ENCODE results near the gene ZNF169. TPM values are rescaled to one million over a fixed set of nuclear protein-coding genes. Genes with fewer than 3 reads are reported as not detected.

The ZNF169 gene
- polyA plus RNA-seq, 1 donor from 2014 or later: 8.3 TPM

DNA sequence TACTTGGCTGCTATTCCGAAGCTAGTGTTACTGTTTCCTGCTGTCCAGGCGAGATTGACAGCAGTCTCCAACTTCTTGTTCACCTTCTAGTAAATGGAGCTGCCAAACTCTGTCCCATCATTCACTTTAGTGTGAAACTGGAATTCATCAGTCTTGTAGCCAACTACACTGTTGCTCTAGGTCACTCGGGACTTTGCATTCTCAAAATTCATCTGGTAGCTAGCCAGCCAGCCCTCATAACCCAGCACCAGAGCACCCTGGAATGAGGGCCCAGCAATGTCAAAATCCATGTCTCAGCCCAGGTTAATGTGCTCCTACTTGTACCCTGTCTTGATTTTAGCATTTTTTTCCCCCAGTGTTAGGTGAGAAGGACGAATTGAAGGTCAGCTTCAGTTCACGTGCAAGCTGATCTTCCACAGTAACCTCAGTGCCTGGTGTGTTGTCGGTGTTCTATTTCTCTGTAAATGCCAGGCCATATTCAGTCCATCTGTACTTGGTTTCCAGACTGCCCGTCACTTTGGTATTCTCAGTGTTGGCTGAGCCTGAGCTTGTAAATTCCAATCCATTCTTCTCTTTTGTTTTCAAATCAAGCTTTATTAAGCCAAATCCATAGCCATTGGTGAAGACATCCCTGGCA is 28.9 kb downstream of the ZNF169 start:
- TF ChIP-seq RAD21 (conservative IDR thresholded peaks at IDR 0.05): no peak
- TF ChIP-seq SMC3 (conservative IDR thresholded peaks at IDR 0.05; ENCODE audit: poor library complexity): no peak
- no peak for TF ChIP-seq POLR2AphosphoS5 (IDR thresholded peaks at IDR 0.05)
- TF ChIP-seq REST (IDR thresholded peaks at IDR 0.05; ENCODE audit: borderline replicate concordance): no peak
- no peak for TF ChIP-seq EP300 (conservative IDR thresholded peaks at IDR 0.05; ENCODE audit: poor library complexity, severe bottlenecking)
- TF ChIP-seq MXI1 (conservative IDR thresholded peaks at IDR 0.05; ENCODE audit: poor library complexity, severe bottlenecking): no peak
- TF ChIP-seq, protein P1, sequence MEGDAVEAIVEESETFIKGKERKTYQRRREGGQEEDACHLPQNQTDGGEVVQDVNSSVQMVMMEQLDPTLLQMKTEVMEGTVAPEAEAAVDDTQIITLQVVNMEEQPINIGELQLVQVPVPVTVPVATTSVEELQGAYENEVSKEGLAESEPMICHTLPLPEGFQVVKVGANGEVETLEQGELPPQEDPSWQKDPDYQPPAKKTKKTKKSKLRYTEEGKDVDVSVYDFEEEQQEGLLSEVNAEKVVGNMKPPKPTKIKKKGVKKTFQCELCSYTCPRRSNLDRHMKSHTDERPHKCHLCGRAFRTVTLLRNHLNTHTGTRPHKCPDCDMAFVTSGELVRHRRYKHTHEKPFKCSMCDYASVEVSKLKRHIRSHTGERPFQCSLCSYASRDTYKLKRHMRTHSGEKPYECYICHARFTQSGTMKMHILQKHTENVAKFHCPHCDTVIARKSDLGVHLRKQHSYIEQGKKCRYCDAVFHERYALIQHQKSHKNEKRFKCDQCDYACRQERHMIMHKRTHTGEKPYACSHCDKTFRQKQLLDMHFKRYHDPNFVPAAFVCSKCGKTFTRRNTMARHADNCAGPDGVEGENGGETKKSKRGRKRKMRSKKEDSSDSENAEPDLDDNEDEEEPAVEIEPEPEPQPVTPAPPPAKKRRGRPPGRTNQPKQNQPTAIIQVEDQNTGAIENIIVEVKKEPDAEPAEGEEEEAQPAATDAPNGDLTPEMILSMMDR (IDR thresholded peaks at IDR 0.05; ENCODE audit: poor library complexity, severe bottlenecking): no peak
- TF ChIP-seq TAF1 (IDR thresholded peaks at IDR 0.05; ENCODE audit: low read depth): no peak
- no peak for TF ChIP-seq EZH2 (IDR thresholded peaks at IDR 0.05; ENCODE audit: borderline replicate concordance, insufficient read depth, low read length, poor library complexity, severe bottlenecking)
- Histone ChIP-seq H3K27me3 (ENCODE audit: insufficient read depth, low read depth, low read length) (no peaks in the 10 kb centered on the region), H3K4me3 (ENCODE audit: low read length) (no peak overlapping the region), H3K27ac (ENCODE audit: low read length) (no peak overlapping the region), H3K4me2 (ENCODE audit: low read length) (no peak overlapping the region), H4K20me1 (ENCODE audit: insufficient read depth) (no peaks in the 10 kb centered on the region), H3K36me3 (ENCODE audit: insufficient read depth, low read length) (no peaks in the 10 kb centered on the region), H2AFZ (ENCODE audit: low read depth, low read length) (no peak overlapping the region), H3K79me2 (replicated peaks; ENCODE audit: insufficient read depth, low read length) (no peaks in the 10 kb centered on the region), H3K9ac (ENCODE audit: low read length) (no peak overlapping the region), H3K9me2 (ENCODE audit: insufficient read depth, low read length) (no peaks in the 10 kb centered on the region), H3K9me3 (ENCODE audit: low read length) (no peaks in the 10 kb centered on the region), H3F3A (ENCODE audit: insufficient read depth, low read length, poor library complexity, severe bottlenecking) (no peaks in the 10 kb centered on the region)

DNA sequence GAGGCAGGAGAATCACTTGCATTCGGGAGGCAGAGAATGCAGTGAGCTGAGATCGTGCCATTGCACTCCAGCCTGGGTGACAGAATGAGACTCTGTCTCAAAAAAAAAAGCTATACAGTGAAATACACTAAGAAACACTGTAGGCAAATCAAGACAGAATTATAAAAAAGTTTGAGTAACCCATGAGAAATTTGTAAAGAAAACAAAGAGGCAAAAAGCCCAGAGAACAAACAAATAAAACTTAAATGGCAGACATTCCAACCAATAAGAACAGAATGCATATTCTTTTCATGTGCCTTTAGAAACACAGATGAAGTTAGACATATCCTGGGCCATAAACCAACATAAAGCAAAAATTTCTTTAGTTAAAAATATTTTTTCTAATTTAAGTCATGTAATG is 30.6 kb downstream of the ZNF169 start:
- Histone ChIP-seq H3K4me3 (ENCODE audit: low read length) (no peak overlapping the region), H3F3A (ENCODE audit: insufficient read depth, low read length, poor library complexity, severe bottlenecking) (no peaks in the 10 kb centered on the region), H3K27me3 (ENCODE audit: insufficient read depth, low read depth, low read length) (no peaks in the 10 kb centered on the region), H3K9me2 (ENCODE audit: insufficient read depth, low read length) (no peaks in the 10 kb centered on the region), H3K79me2 (replicated peaks; ENCODE audit: insufficient read depth, low read length) (no peaks in the 10 kb centered on the region), H4K20me1 (ENCODE audit: insufficient read depth) (no peaks in the 10 kb centered on the region), H2AFZ (ENCODE audit: low read depth, low read length) (no peak overlapping the region), H3K36me3 (ENCODE audit: insufficient read depth, low read length) (no peaks in the 10 kb centered on the region), H3K4me2 (ENCODE audit: low read length) (no peak overlapping the region), H3K9me3 (ENCODE audit: low read length) (no peaks in the 10 kb centered on the region), H3K9ac (ENCODE audit: low read length) (no peak overlapping the region), H3K27ac (ENCODE audit: low read length) (no peak overlapping the region)
- TF ChIP-seq REST (IDR thresholded peaks at IDR 0.05; ENCODE audit: borderline replicate concordance): no peak
- TF ChIP-seq EP300 (conservative IDR thresholded peaks at IDR 0.05; ENCODE audit: poor library complexity, severe bottlenecking): no peak
- no peak for TF ChIP-seq MXI1 (conservative IDR thresholded peaks at IDR 0.05; ENCODE audit: poor library complexity, severe bottlenecking)
- no peak for TF ChIP-seq POLR2AphosphoS5 (IDR thresholded peaks at IDR 0.05)
- TF ChIP-seq TAF1 (IDR thresholded peaks at IDR 0.05; ENCODE audit: low read depth): no peak
- TF ChIP-seq RAD21 (conservative IDR thresholded peaks at IDR 0.05): no peak
- no peak for TF ChIP-seq EZH2 (IDR thresholded peaks at IDR 0.05; ENCODE audit: borderline replicate concordance, insufficient read depth, low read length, poor library complexity, severe bottlenecking)
- no peak for TF ChIP-seq SMC3 (conservative IDR thresholded peaks at IDR 0.05; ENCODE audit: poor library complexity)
- TF ChIP-seq, protein P1 (IDR thresholded peaks at IDR 0.05; ENCODE audit: poor library complexity, severe bottlenecking): no peak

Measured in neural cell (in vitro differentiated cells).